GM19467 (cell line): ENCODE data around the gene TRIM7.
"Not testable (repeated sequence)": the region's sequence is repeated elsewhere in the genome, so short reads cannot be mapped to it uniquely, and the experiment has no call there.

ENCODE experiments used
- ATAC-seq: cut with Tn5 transposase; IDR thresholded peaks from one replicate; pipeline ENCODE4 v1.9.1; 2021; ENCODE audit warnings: mild to moderate bottlenecking, moderate library complexity; ENCODE audit not compliant: unreplicated experiment

Gene TRIM7

DNA sequence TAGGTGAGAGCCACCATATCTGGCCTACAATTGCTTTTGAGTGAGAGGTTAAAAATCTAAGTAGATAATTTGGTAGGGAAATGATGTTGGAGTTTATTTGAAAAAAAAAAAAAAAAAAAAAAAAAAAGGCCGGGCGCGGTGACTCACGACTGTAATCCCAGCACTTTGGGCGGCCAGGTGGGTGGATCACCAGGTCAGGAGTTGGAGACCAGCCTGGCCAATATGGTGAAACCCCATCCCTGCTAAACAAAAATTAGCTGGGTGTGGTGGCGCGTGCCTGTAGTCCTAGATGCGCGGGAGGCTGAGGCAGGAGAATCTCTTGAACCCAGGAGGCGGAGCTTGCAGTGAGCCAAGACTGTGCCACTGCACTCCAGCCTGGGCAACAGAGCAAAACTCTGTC lies 9.3 kb upstream of the TRIM7 start:
- ATAC-seq: not testable (repeated sequence)

DNA sequence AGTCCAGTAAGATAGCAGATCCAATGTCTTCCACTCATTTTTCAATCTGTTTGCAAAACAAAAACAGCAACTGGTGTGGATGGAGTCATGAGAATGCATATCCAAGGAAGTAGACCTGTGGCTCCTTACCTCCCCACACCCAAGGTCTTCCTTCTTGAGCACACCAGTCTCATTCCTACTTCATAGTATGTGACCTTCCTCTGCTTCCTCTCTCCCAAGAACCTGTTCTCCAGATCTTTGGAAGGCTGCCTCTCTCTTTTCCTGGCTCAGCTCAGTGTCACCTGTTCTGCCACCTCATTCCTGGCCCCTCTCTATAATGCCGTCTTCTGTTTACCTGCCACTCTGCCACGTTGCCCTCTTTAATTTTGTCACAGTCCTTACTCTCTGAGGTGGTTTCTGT lies 7.9 kb upstream of the TRIM7 start:
- ATAC-seq: no peak

DNA sequence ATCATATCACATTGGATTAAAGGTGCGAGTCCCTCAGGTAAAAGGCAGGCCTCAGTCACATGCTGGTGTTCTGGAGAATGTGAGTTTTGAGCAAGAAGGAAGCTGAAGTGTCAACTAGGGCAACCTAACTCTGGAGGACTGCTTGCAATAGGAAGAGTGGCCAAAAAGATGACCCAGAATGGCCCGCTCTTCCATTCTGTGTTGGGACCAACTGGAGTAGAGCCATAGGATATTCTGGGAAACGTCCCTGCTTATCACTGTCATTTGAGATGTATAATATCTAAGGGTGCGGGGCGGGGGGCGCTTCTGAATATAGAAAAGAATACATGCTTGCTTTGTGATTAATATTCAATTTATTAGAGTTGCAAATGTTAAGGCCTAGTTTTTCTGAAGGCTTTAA lies 7.1 kb upstream of the TRIM7 start:
- ATAC-seq: no peak

DNA sequence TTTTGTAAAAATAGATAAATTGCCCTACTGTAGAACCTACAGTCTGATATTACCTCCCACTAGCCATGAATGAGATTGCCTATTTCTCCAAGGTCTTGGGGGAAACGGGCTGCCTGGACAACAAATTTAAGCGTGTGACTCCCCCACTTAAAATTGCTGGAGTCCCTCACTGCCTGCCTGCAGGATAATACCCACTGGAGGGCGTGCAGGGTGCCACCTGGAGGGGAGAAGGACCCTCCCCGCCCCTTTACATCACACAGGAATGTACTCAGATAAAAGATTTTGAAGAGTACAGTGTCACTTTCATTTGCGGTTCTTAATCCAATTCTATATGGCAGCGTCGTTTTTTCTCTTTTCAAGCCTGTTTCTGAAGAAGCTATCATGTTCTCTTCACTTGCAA lies 6.2 kb upstream of the TRIM7 start:
- ATAC-seq: no peak

DNA sequence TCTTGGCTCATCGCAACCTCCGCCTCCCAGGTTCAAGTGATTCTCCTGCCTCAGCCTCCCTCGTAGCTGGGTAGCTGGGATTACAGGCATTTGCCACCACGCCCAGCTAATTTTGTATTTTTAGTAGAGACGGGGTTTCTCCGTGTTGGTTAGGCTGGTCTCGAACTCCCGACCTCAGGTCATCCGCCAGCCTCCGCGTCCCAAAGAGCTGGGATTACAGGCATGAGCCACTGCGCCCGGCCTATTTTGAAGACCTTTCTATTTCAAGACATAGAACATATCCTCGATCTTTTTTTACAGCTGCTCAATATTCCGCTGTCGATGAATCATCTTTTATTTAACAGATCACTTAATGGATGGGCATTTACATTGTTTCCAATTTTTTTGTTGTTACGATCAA lies 5.7 kb upstream of the TRIM7 start:
- not testable (repeated sequence) for ATAC-seq

DNA sequence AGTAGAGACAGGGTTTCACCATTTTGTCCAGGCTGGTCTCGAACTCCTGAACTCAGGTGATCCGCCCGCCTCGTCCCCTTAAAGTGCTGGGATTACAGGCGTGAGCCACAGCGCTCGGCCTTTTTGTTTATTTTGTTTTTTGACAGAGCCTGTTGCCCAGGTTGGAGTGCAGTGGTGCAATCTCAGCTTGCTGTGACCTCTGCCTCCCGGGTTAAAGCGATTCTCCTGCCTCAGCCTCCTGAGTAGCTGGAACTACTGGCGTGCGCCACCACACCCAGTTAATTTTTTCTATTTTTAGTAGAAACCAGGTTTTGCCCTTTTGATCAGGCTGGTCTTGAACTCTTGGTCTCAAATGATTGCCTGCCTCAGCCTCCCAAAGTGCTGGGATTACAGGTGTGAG lies 5.2 kb upstream of the TRIM7 start:
- ATAC-seq: not testable (repeated sequence)

DNA sequence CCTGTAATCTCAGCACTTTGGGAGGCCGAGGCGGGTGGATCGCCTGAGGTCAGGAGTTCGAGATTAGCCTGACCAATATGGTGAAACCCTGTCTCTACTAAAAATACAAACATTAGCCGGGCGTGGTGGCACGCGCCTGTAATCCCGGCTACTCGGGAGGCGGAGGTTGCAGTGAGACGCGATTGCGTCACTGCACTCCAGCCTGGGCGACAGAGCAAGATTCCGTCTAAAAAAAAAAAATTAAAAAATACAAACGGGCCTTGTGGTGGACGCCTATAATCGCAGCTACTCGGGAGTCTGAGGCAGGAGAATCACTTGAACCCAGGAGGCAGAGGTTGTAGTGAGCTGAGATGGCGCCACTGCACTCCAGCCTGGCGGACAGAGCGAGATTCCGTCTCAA lies 4.0 kb upstream of the TRIM7 start:
- not testable (repeated sequence) for ATAC-seq

DNA sequence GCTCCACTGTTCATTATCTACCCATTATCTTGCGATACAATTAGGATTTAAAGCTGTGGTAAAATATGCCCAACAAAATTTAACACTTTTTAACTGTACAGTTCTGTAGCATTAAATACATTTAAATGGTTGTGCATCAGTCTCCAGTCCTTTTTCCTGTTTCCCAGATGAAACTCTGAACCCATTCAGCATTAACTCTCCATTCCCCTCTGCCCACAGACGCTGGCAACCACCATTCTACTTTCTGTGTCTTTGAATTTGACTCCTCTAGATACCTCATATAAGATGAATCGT lies 2.9 kb upstream of the TRIM7 start:
- no peak for ATAC-seq

GRCh38 chr5:181207214-181207959 lies 2.4 kb upstream of the TRIM7 start:
- ATAC-seq: no peak

DNA sequence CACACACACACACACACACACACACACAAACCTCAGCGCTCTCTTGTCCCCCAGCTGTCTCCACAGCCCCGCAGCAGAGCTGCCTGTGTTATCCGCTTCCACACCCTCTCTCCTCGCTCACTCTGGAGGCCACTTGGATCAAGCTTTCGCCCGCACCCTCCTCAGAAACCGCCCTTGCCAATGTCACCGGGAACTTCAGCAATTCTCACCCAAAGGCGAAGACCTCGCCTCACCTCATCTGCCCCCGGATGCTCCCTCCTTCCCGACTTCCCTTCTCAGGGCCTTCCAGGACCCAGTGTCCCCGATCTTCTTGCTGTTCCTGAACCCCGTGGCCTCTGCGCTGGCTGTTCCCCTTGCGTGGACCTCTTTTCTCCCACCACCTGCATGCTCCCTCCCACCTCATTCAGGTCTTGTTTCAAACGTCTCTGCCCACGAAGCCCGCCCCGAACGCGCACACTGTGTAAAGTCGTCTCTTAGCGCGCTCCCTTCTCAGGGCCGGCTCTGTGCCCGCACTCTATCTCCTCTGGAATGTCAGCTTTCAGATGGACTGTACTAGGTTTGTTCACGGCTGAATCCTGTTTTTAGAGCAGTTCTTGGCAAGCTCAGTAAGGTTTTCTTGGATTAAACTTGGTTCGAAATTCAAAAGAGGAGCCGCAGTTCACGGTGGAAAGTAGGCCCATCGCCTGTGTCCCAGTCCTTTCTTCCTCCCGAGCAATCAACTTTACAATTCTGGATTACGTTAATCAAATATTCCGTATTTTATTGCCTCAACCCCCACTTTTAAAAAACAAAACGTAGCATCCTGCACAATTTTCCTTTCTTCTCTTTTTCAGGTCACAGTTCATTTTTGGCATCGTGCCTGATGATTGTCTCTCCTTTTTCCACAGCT lies 1.0 kb upstream of the TRIM7 start:
- no peak for ATAC-seq

DNA sequence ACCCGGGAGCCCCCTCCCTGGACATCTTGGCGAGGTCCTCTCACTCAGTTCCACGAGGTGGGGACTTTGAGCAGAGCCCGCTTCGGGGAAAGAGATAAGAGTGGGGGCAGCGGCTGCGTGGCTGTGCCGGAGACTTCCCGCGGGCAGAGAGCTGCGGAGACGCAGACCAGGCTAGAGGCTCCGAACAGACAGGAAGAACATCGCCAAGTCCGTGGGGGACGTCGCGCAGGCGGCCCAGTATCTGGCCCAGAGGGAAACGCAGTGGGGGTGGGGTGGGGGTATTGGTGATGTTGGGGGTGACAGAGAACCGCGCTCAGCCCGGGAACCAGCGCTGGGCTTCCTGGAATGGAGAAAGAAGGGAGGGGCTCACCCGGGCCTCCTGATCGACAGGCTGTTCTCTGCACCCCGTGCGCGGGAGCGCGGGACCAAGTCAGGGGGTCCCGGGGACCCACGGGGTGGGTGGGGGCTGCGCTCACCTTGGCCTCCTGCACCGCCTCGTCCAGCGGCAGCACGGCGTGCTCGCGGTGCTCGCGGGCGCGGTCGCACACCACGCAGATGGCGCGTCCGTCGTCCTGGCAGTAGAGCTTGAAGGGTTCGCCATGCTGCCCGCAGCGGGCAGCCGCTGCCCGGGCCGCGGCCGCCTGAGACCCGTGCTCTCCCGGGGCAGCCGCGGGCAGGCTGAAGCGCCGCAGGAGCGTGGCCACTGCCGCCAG lies 727 bp downstream of the TRIM7 start:
- ATAC-seq: no peak

DNA sequence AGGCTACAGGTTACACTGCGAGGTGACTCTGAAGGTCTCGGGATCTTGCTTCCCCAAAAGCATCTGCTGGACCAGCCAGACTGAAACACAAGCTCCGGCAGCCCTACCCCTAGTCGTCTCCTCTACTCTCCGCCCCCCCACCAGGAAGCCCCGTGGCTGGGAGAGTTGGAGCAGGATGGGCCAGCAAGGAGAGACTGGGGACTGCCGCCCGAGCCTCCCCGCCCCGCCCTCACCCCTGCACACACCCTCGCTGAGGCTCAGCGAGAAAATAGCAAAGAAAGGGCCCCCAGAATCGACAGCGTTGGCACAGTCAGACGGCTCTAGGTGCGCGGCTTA lies 1.3 kb downstream of the TRIM7 start:
- ATAC-seq: no peak

GRCh38 chr5:181203093-181203711 lies 1.8 kb downstream of the TRIM7 start:
- no peak for ATAC-seq

DNA sequence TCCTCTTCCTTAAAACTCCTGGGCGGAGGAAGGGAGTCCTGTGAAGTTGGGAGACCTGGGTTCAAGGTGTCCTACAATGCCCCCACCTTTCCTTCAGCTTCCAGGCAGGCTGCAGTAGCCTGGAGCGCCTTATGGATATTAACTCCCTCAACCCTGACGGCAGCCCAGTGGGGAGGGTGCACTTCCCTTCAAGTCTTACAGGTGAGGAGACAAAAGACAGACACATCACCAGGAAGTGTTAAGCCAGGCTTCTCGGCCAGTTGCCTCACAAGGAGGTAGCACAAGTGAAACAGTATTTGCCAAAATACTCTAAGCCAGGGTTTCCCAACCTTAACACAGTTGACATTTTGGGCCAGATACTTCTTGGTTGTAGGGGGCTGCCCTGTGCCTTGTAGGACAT lies 4.2 kb downstream of the TRIM7 start:
- no peak for ATAC-seq

DNA sequence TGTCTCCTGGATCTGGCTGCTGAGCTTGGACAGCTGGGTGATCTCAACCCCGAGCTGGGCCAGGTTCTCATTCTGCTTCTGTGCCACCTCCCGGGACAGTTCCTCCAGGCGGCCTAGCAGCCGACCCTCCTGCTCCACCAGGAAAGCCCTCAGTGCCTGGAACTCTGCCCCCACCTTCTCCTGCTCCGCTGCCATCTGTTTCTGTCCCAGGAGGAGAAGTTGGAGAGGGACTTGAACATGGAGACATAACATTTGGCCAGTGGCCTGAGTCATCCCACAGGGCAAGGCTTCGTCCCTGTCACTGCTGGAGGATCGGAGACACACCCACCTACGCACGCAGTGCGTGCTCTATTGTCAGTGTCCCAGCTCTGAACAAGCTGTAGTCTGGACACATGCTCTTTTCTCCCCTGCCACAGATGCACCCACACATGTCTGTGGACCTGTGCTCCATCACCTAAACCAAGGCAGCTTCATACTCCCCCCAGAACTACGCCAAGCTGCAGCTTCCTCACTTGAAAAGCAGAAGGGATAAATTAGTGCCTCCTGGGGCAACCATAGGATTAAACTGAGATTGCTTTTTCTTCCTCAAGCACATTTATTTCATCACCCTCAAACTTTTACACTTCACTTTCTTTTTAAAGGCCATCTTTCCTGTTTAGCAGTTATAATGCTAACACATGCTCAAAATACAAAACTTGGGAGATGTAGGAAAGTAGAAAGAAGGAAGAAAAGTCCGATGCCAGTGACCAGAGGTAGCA lies 4.9 kb downstream of the TRIM7 start:
- no peak for ATAC-seq

- peak; percentile 74 for ATAC-seq
Observed at GRCh38 chr5:181198905-181199519, 6.0 kb downstream of the TRIM7 start.

GRCh38 chr5:181198106-181198685 lies 6.8 kb downstream of the TRIM7 start:
- no peak for ATAC-seq

DNA sequence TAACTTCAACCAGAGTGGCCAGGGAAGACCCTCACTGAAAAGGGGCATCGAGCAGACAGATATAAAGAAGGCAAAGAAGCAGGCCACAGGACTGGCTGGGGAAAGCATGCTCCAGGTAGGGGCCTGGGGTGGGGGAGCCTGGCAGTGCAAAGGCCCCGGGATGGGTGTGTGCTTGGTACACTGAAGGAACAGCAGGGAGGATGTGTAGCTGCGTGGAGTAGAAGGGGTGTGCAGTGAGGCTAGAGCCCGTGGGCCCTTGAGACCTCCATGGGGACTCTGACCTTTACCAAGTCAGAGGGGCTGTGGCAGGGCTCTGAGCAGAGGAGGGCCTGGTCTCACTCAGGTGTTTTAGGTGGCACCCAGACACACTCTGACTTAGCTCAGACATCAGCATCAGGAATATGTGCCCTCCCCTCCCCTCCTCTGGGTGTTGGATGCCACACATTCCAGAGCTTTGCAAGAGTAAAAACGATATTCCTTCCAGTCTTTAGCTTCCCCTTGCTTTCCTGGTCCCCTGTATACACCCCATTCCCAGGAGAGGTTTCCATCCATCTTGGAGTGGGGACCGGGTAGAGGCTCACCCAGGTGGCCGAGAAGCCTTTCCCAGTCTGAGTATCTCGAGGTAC lies 7.6 kb downstream of the TRIM7 start:
- no peak for ATAC-seq

GRCh38 chr5:181195249-181195761 lies 9.7 kb downstream of the TRIM7 start:
- ATAC-seq: no peak
